HG02943 (cell line): ENCODE data around the gene PLEKHM3.

Experiments
- ATAC-seq: cut with Tn5 transposase; IDR thresholded peaks from one replicate; pipeline ENCODE4 v1.9.1; 2021; ENCODE audit warnings: mild to moderate bottlenecking, low read depth, moderate library complexity; ENCODE audit not compliant: unreplicated experiment

The PLEKHM3 gene

GRCh38 chr2:207996848-207997247, 28.5 kb downstream of the PLEKHM3 start:
- ATAC-seq, result no peak

- ATAC-seq, result no peak
Observed at GRCh38 chr2:207995887-207996286, 29.4 kb downstream of the PLEKHM3 start.

GRCh38 chr2:207993151-207993763, 32.1 kb downstream of the PLEKHM3 start:
- ATAC-seq, result no peak

- no peak for ATAC-seq
Observed at GRCh38 chr2:207991944-207992343, 33.4 kb downstream of the PLEKHM3 start.

- no peak for ATAC-seq
Observed at GRCh38 chr2:207990784-207991183, 34.5 kb downstream of the PLEKHM3 start.

GRCh38 chr2:207988975-207989374, 36.4 kb downstream of the PLEKHM3 start:
- ATAC-seq, result no peak

- ATAC-seq, result no peak
Observed at GRCh38 chr2:207987025-207987716, 38.2 kb downstream of the PLEKHM3 start.

GRCh38 chr2:207984765-207985480, 40.4 kb downstream of the PLEKHM3 start:
- ATAC-seq, result no peak

- no peak for ATAC-seq
Observed at GRCh38 chr2:207983641-207984042, 41.7 kb downstream of the PLEKHM3 start.

GRCh38 chr2:207978177-207978948, 47.0 kb downstream of the PLEKHM3 start:
- no peak for ATAC-seq

GRCh38 chr2:207975921-207976320, 49.4 kb downstream of the PLEKHM3 start:
- ATAC-seq, result no peak

GRCh38 chr2:207974216-207974605, 51.1 kb downstream of the PLEKHM3 start:
- no peak for ATAC-seq

GRCh38 chr2:207970826-207971180, 54.5 kb downstream of the PLEKHM3 start:
- ATAC-seq, result no peak

- ATAC-seq, result no peak
Observed at GRCh38 chr2:207970147-207970825, 55.0 kb downstream of the PLEKHM3 start.

- ATAC-seq, result no peak
Observed at GRCh38 chr2:207969249-207969648, 56.1 kb downstream of the PLEKHM3 start.

GRCh38 chr2:207967121-207967520, 58.2 kb downstream of the PLEKHM3 start:
- no peak for ATAC-seq

GRCh38 chr2:207960911-207961310, 64.4 kb downstream of the PLEKHM3 start:
- no peak for ATAC-seq

GRCh38 chr2:207960090-207960489, 65.2 kb downstream of the PLEKHM3 start:
- no peak for ATAC-seq

- no peak for ATAC-seq
Observed at GRCh38 chr2:207956771-207957170, 68.6 kb downstream of the PLEKHM3 start.

GRCh38 chr2:207955456-207955855, 69.9 kb downstream of the PLEKHM3 start:
- no peak for ATAC-seq
